OCI-LY3 (cell line): ENCODE measurements around the gene ZNF407.

Source experiments
- CTCF ChIP-seq: fragments of 200-600, 300-600 bp; sonication (generic); IDR thresholded peaks from 2 replicates; pipeline ENCODE4 v1.5.1; 2014; ENCODE audit warnings: antibody characterized with exemption, low read length, low read depth
- EZH2phosphoT487 ChIP-seq: fragments of 200-600 bp; shearing (Covaris generic); IDR thresholded peaks from 2 replicates; pipeline ENCODE4 v1.6.1; 2018; ENCODE audit warnings: antibody characterized with exemption, mixed run types, low read depth

- TF ChIP-seq CTCF (no peak), EZH2phosphoT487 (no peak)
These were observed 7.1 kb downstream of the ZNF407 start for GRCh38 chr18:74604774-74605173.
